NOMO-1 treated with DMSO at 0.1 percent for 48 hours (cell line): ENCODE results near the gene KDM1A.
A peak's percentile ranks its signal among the peaks of the same experiment; 100 is the strongest.

Source experiments
- DNase-seq: peaks from one replicate; lab custom pipeline; 2025; ENCODE audit not compliant: unreplicated experiment; lab: John Stamatoyannopoulos, UW

Gene KDM1A

DNA sequence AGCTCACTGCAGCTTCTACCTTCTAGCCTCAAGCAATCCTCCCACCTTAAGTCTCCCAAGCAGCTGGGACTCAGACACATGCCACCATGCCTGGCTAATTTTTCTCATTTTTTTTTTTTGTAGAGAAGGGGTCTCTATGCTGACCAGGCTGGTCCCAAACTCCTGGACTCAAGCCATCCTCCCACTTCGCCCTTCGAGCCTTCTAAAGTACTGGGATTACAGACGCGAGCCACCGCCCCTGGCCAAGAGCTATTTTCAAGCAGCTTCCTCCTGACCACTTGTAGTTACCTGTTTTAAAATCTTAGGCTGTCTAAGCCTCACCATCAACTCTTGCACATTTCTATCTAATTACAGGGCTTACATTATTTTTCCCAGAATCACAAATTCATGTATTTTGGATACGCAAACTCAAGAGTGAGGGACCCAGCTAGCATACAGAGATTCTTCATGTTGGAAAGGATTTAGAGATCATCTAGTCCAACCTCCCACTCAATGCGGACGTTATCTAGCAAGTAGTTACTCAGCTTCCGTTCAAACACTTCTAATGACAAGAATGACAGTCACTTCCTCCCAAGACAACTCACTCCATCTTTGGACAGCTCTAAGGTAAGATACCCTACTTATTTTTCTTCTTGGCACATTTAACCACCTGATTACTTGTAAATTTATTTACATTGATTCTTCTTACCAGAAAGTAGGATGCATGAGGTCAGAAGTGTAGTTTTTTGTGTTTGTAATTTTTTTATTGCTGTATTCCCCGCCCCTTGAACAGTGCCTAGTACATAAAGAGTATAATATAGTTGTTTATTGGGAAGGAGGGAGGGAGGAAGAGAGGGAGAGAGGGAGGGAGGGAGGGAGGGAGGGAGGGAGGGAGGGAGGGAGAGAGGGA is 84.0 kb downstream of the KDM1A start:
- peak; percentile 80 for DNase-seq

DNA sequence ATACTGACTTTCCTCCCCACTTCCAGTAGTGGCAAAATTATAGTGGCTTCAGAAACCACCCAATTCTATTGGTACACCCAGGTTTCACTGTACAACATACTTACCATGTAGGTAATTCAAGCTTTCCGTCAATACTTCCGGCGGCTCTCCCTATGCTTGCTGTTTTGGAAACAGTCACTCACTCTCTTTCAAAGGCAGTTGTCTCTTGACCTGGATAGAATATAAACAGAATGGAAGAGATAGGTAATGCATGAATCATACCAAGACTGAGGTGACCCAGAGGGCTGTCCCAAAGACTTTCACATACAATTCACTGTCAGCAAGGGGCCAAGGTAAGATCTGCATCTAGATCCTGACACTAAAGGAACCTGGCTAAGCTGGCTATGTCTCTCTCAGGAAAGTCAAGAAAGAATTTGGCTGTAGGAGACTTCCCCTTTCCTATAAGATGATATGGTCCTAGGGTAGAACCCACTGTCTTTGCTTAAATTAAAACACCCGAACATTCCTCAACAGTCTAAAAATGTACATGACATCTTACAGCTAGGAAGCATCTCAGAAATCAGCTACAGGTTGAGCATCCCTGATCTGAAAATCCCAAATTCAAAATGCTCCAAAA is 89.8 kb downstream of the KDM1A start:
- DNase-seq: no peak

GRCh38 chr1:23110391-23110790 is 91.1 kb downstream of the KDM1A start:
- no peak for DNase-seq

- DNase-seq: no peak
Observed at GRCh38 chr1:23111600-23112535, 92.6 kb downstream of the KDM1A start.

DNA sequence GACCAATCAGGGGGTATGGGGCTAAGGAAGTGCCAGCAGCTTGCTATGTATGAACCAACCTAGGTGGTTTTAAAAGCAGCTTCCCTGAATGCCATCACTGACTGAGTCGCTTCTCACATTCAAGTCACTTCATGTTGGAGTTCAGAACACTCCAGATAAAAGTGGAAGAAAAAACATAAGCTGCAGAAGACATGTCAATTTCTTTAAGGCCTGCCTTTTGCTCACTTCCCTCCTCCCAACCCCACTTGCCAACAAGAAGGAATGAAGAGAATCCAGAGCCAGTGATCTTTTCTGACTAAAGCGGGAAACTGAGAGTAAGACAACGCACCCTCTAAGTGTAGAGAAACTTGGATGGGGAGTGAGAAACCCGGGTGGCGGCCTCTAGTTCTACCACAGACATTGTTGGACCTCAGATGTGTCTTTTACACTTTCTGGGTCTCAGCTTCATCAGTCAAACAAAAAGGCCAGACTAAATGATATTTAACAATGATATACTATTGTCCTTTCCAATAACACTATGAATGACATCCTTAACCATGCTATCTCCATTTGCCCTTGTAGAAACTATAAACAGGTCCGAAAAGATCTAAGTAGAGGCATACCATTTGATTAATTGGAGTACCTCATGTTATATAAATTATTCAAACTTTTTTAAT is 95.3 kb downstream of the KDM1A start:
- no peak for DNase-seq

GRCh38 chr1:23116216-23116836 is 97.1 kb downstream of the KDM1A start:
- no peak for DNase-seq

GRCh38 chr1:23116921-23117699 is 97.8 kb downstream of the KDM1A start:
- no peak for DNase-seq

- DNase-seq: no peak
Observed at GRCh38 chr1:23118407-23118806, 99.1 kb downstream of the KDM1A start.

DNA sequence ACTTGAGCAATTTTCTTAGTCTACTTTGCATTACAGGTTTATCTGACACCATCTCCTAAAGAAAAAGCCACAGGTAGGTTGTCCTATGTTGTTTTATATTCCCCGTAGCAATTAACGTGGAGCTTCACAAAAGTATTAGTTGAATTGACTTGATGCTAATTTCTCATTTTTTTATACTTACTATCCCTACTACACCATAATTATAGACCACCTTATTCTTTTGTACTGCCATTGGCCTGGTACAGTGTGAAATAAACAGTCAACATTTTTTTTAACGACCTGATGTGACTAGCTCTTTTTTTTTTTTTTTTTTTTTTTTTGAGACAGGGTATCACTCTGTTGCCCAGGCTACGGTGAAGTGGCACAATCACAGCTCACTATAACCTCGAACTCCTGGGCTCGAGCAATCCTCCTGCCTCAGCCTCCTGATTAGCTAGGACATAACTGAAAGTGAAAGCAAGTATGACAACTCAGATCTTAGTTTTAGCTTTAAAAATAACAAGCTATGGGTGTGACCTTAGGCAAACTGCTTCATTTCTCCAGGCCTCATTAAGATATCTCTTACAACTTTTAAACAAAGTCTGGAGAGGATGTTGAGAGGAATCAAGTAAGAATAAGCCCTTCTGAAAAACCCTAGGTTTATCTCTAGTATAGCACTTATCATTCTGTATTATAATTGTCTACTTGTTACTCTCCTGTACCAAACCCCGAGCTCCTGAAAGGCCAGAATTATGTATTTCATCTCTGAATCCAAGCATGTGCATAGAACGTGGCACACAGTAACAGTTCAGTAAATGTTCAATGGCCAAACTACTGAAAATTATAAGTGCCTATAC is 99.9 kb downstream of the KDM1A start:
- no peak for DNase-seq

- DNase-seq: no peak
Observed at GRCh38 chr1:23120383-23120782, 101.1 kb downstream of the KDM1A start.

- no peak for DNase-seq
Observed at GRCh38 chr1:23122023-23122748, 102.9 kb downstream of the KDM1A start.

DNA sequence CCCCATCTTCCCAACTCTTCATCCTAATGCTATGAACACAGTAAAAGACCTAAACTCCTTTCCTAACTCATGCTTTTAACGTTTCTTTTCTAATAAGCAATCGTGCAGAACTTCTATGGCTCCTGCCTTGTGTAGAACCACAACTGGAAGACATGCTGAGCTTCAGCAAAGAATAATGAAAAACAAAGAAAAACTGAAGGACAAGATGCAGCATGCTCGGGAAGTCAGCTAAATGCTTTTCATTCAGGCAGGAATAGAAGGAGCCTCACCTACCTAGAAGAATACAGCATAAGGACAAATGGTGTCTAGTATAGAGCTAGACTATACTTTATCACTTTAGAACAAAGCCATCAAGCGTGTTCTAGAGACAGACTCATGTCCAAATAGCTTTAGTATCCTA is 103.5 kb downstream of the KDM1A start:
- DNase-seq: no peak

DNA sequence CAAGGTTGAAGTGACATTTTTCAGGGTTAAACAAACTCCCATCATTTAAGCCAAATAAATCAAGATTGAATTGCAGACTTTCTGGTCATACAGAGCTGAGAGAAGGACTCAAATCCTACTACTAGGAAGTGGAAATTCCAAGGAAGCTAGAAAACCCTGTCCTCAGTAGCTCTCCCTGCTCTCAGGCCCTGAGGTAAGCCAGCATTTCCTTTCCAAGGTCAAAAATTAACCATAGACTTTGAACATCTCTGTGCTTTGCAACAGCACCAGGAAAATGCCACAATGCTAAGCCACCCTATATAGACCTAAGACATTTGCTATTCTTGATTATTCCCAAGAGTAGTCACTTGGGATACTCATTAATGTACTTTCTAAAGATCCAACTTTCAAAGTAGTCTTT is 104.3 kb downstream of the KDM1A start:
- no peak for DNase-seq

DNA sequence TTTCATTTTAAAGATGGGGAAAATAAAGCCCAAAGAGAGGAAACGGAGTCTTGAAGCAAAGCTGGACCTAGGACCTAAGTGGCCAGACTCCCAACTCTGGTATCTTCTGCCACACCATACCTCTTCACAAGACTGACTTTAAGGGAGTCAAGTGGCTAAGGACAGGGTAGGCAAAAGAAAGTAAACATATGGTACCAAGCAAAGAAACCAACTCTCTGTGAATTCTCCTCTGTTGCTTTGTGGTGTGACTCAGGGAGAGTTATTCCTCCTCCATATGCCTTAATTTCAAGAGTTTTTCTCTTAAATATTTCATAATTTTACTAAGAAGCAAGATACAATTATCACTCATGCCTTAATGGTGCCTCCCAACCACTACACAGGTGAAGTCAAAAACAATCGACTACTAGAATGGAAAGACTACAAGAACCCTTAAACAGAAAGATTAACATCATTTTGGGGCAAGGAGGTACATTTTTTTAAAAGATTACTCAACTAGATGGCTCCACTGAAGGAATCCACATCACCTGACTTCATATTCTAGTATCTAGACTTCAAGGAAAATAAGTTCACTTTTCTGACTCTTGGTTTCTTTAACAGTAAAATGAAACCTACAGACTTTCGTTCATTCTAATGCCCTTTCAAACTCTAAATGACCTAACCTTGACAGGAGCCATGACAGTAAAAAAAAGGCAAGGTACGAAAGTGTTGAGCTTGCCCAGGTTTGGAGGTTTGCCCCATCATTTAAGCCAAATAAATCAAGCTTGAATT is 105.2 kb downstream of the KDM1A start:
- no peak for DNase-seq

GRCh38 chr1:23125489-23125888 is 106.2 kb downstream of the KDM1A start:
- no peak for DNase-seq

DNA sequence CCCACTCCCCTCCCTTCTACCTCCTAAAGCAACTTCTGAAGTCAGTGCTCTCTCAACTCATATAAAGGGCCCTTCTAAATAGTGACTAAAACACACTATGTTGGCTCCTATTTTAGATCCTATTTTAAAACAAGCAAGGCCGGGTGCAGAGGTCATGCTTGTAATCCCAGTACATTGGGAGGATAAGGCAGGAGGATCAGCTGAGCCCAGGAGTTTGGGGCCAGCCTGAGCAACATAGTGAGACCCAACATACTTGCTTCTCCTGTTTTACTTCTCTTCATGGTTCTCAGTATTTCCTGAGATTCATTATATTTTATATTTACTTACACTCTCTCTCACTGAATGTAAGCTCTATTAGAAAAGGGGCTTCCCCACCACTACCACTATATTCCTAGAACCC is 106.9 kb downstream of the KDM1A start:
- DNase-seq: no peak

- no peak for DNase-seq
Observed at GRCh38 chr1:23126801-23127200, 107.5 kb downstream of the KDM1A start.
